HCT116 (cell line): ENCODE results near the gene CNPY1. TPM values are rescaled to one million over a fixed set of nuclear protein-coding genes. Genes with fewer than 3 reads are reported as not detected.

Experiments used
- ATAC-seq: fragments of 200-7000 bp; cut with Tn5 transposase; 2 replicates; pipeline ENCODE4 v1.9.1; 2020; ENCODE audit warnings: mild to moderate bottlenecking, moderate library complexity
- BruUV-seq: library from RNA; stranded (reverse); fragments of 400-500 nt; replicated peaks from 2 replicates; lab custom pipeline; 2021; lab: Mats Ljungman, UMichigan
- CTCF ChIA-PET: fragments of 300-600 bp; sonication (Branson Sonifier 250); formaldehyde crosslinking; loops from one replicate; lab custom pipeline; 2021; ENCODE audit warnings: antibody characterized with exemption; lab: Charles Lee
- POLR2A ChIA-PET: fragments of 300-600, 350-600 bp; sonication (Branson Sonifier 250); formaldehyde crosslinking; loops from one replicate; lab custom pipeline; 2021; ENCODE audit warnings: antibody characterized with exemption; lab: Charles Lee
- RAD21 ChIA-PET, 2 experiments: fragments of 300-600 bp; sonication (Branson Sonifier 250); formaldehyde crosslinking; loops; one replicate each; lab custom pipeline; 2023; ENCODE audit warnings: low total read pairs in 2 of 2; ENCODE audit not compliant: uncharacterized antibody in 2 of 2, unreplicated experiment in 2 of 2, low non-redundant PET in 1 of 2; lab: Charles Lee
- DNase-seq: peaks from one replicate; pipeline ENCODE4 v3.0.0-alpha.2; 2010; ENCODE audit warnings: low read depth, low spot score
- H2AFZ ChIP-seq: fragments of 200-600 bp; shearing (Covaris generic), sonication (generic); 2 replicates; pipeline ENCODE4 v1.6.1; 2017; ENCODE audit warnings: low read depth, mixed run types, mixed read lengths, antibody characterized with exemption, low read length; ENCODE audit not compliant: poor library complexity, severe bottlenecking
- H3K27ac ChIP-seq: 2 replicates; pipeline ENCODE4 v1.5.1; 2012; ENCODE audit warnings: low read depth, low read length
- H3K27me3 ChIP-seq: fragments of 200-600 bp; sonication (generic); 2 replicates; pipeline ENCODE4 v1.6.1; 2016; ENCODE audit warnings: mixed run types, low read length, mixed read lengths; ENCODE audit not compliant: insufficient read depth
- H3K36me3 ChIP-seq, 2 experiments: fragments of 200-500 bp in 1 of 2; fragments of 200-600 bp in 1 of 2; sonication (Bioruptor generic) in 1 of 2; sonication (generic) in 1 of 2; 2 replicates each; pipeline versions ENCODE4 v1.5.1 to v1.6.1; 2014 to 2016; ENCODE audit warnings: low read length in 2 of 2, inconsistent platforms in 1 of 2, mixed read lengths in 1 of 2, mixed run types in 1 of 2; ENCODE audit not compliant: insufficient read depth in 2 of 2, control insufficient read depth in 1 of 2
- H3K4me1 ChIP-seq, 2 experiments: fragments of 200-600 bp in 1 of 2; sonication (generic) in 1 of 2; 2 replicates each; pipeline versions ENCODE4 v1.5.1 to v1.6.1; 2012 to 2017; ENCODE audit warnings: low read length in 2 of 2, inconsistent platforms in 1 of 2, mild to moderate bottlenecking in 1 of 2, mixed read lengths in 1 of 2, mixed run types in 1 of 2, moderate library complexity in 1 of 2; ENCODE audit not compliant: insufficient read depth in 2 of 2, control insufficient read depth in 1 of 2
- H3K4me2 ChIP-seq: fragments of 200-600 bp; sonication (generic); 2 replicates; pipeline ENCODE4 v1.6.1; 2017; ENCODE audit warnings: mixed run types, low read length, mixed read lengths
- H3K4me3 ChIP-seq, 2 experiments: fragments of 200-600 bp in 1 of 2; sonication (generic) in 1 of 2; replicated peaks in 1 of 2; 2 replicates each; pipeline ENCODE4 v1.5.1; 2011 to 2016; ENCODE audit warnings: low read length in 2 of 2, control low read depth in 1 of 2, low read depth in 1 of 2, mild to moderate bottlenecking in 1 of 2, mixed read lengths in 1 of 2, mixed run types in 1 of 2
- H3K79me2 ChIP-seq: fragments of 200-600 bp; sonication (generic); 2 replicates; pipeline ENCODE4 v1.6.1; 2017; ENCODE audit warnings: mild to moderate bottlenecking, mixed run types, low read length, moderate library complexity, mixed read lengths; ENCODE audit not compliant: insufficient read depth
- H3K9ac ChIP-seq: fragments of 200-600 bp; sonication (generic); 2 replicates; pipeline ENCODE4 v1.6.1; 2016; ENCODE audit warnings: low read length, mixed read lengths
- H3K9me2 ChIP-seq: fragments of 200-600 bp; sonication (generic), shearing (Covaris generic); 2 replicates; pipeline ENCODE4 v1.6.1; 2017; ENCODE audit warnings: mixed run types, mild to moderate bottlenecking, moderate library complexity; ENCODE audit not compliant: insufficient read depth
- H3K9me3 ChIP-seq, 2 experiments: fragments of 200-500 bp in 1 of 2; fragments of 200-600 bp in 1 of 2; sonication (Bioruptor generic) in 1 of 2; sonication (generic) in 1 of 2; 2 replicates each; pipeline ENCODE4 v1.6.1; 2014 to 2017; ENCODE audit warnings: low read length in 2 of 2, mixed read lengths in 2 of 2, inconsistent platforms in 1 of 2, low read depth in 1 of 2, mild to moderate bottlenecking in 1 of 2, mixed run types in 1 of 2, moderate library complexity in 1 of 2; ENCODE audit not compliant: control insufficient read depth in 1 of 2, insufficient read depth in 1 of 2
- H4K20me1 ChIP-seq: fragments of 200-600 bp; sonication (generic), shearing (Covaris generic); 2 replicates; pipeline ENCODE4 v1.6.1; 2017; ENCODE audit warnings: mixed run types, mild to moderate bottlenecking, moderate library complexity; ENCODE audit not compliant: insufficient read depth
- CTCF ChIP-seq, 3 experiments: fragments of 200-600 bp in 1 of 3; sonication (generic) in 1 of 3; IDR thresholded peaks in 2 of 3; conservative IDR thresholded peaks in 1 of 3; 2 replicates each; pipeline ENCODE4 v1.5.1; 2012 to 2017; ENCODE audit warnings: low read depth in 2 of 3, low read length in 2 of 3, antibody characterized with exemption in 1 of 3, borderline replicate concordance in 1 of 3, control low read depth in 1 of 3, mild to moderate bottlenecking in 1 of 3, mixed read lengths in 1 of 3, mixed run types in 1 of 3, moderate library complexity in 1 of 3; ENCODE audit not compliant: insufficient read depth in 1 of 3
- EGR1 ChIP-seq: IDR thresholded peaks from 2 replicates; pipeline ENCODE4 v1.6.1; 2012; ENCODE audit warnings: low read depth
- EZH2 ChIP-seq: fragments of 200-600 bp; sonication (generic); IDR thresholded peaks from 2 replicates; pipeline ENCODE4 v1.6.1; 2017; ENCODE audit warnings: antibody characterized with exemption, mixed run types
- FOSL1 ChIP-seq: IDR thresholded peaks from 2 replicates; pipeline ENCODE4 v1.6.1; 2012; ENCODE audit warnings: low read depth
- POLR2AphosphoS5 ChIP-seq: IDR thresholded peaks from 2 replicates; pipeline ENCODE4 v1.6.1; 2011; ENCODE audit warnings: mild to moderate bottlenecking, low read depth, low read length, moderate library complexity
- RAD21 ChIP-seq: IDR thresholded peaks from 2 replicates; pipeline ENCODE4 v1.6.1; 2012; ENCODE audit warnings: low read depth, mild to moderate bottlenecking
- TCF7L2 ChIP-seq: IDR thresholded peaks from 2 replicates; pipeline ENCODE4 v1.7.0; 2011; ENCODE audit warnings: borderline replicate concordance, inconsistent platforms; ENCODE audit not compliant: insufficient read depth, insufficient read length; ENCODE audit errors: extremely low read depth
- ZNF274 ChIP-seq: fragments of 200-500 bp; sonication (Bioruptor generic); IDR thresholded peaks from 2 replicates; pipeline ENCODE4 v1.6.1; 2014; ENCODE audit warnings: mild to moderate bottlenecking, low read depth, low read length, inconsistent platforms
- intact Hi-C: fragments of 100-400 bp; cut with micrococcal nuclease; formaldehyde crosslinking; loops from 2 replicates; pipeline ENCODE4 v1.10.0; 2022
- total RNA-seq: library from RNA; stranded (reverse); gene quantifications from one replicate; pipeline ENCODE4 v1.2.1, GENCODE V29; 2021; ENCODE audit not compliant: unreplicated experiment
- TF ChIP-seq, protein P1 (sequence below): IDR thresholded peaks from 2 replicates; pipeline ENCODE4 v1.6.1; 2012; ENCODE audit warnings: low read depth
- TF ChIP-seq, protein P2 (sequence below): IDR thresholded peaks from 2 replicates; pipeline ENCODE4 v1.6.1; 2011; ENCODE audit warnings: mild to moderate bottlenecking, low read length, moderate library complexity; ENCODE audit not compliant: insufficient replicate concordance; ENCODE audit errors: extremely low read depth

The CNPY1 gene
- total RNA-seq, 1 experiment from 2014 or later = not detected

DNA sequence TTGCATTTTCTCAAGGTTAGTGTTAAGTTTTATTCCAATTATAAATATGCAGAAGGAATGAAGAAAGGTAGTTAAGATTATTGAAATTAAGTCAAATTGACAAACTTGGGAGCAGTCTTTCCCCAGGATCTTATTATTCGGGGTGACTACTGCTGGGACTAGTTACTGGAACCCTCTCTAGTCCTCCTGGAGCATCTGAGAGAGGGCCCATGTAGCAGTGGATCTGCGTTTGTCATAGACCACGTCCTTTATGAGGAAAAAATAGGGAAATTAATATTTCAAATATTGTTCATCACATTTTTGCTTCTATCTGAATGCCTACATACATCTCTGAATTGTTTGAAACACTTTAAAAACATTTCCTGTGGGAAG, 41.0 kb downstream of the CNPY1 start:
- Histone ChIP-seq H3K36me3 (no peaks in the 10 kb centered on the region), H3K79me2 (no peaks in the 10 kb centered on the region), H3K4me2 (no peak overlapping the region), H3K4me1 (no peaks in the 10 kb centered on the region), H3K4me3 (no peak overlapping the region), H3K9me2 (no peaks in the 10 kb centered on the region), H3K27ac (no peak overlapping the region), H2AFZ (no peak overlapping the region), H3K9me3 (no peaks in the 10 kb centered on the region), H4K20me1 (no peaks in the 10 kb centered on the region), H3K27me3 (peaks cover 90% of the 10 kb centered on the region), H3K9ac (no peak overlapping the region)
- DNase-seq (no peak), ATAC-seq (no peak)
- no TSS peak for BruUV-seq
- no peak for TF ChIP-seq EZH2
- TF ChIP-seq ZNF274 = no peak
- no peak for TF ChIP-seq EGR1
- no peak for TF ChIP-seq CTCF (IDR thresholded peaks at IDR 0.05 in 2 of 3, conservative IDR thresholded peaks at IDR 0.05 in 1 of 3; ENCODE audit: borderline replicate concordance in 1 of 3, insufficient read depth in 1 of 3, low read depth in 2 of 3, low read length in 2 of 3)
- intact Hi-C loops = no loop called here
- ChIA-PET CTCF (no interaction called here), RAD21 (no interaction called here), POLR2A (no interaction called here)

DNA sequence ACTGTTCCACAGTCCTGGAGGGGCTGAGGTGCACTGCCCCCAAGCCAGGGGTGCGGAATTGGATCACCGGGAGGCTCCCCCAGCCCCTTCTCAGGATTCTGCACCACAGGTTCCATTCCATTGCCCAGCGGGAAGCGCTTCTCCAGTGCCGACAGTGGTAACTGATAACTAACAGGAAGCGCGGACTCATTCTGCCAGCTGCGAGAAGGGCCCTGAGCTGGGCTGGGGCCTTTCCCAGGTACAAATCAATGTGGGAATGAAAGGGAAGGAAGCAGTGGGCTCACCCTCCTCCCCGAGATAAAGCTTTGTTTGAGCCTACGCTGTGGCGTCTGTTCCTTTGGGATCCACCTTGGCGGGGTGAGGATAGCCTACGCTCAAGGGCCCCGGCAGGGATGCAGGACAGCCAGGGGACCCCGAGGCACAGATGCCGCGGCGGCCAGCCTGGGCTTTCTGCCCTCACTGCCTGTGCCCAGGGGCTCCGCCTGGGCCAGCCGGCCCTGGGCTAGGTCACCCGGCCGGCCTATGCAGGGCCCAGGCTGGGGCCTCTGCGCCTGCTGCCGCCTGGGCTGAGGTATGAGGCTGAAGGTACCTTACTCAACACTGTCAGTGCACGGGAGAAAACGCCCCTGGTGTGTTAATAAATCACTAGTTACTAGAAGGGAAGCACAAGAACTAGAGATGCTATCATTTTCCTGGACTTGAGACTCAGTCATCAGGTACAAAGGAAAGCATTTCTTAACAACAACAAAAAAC, 49.0 kb downstream of the CNPY1 start:
- Histone ChIP-seq H3K27ac (no peak overlapping the region), H2AFZ (no peak overlapping the region), H3K79me2 (no peaks in the 10 kb centered on the region), H4K20me1 (no peaks in the 10 kb centered on the region), H3K4me3 (no peak overlapping the region), H3K36me3 (no peaks in the 10 kb centered on the region), H3K27me3 (peaks cover 37% of the 10 kb centered on the region), H3K9ac (no peak overlapping the region), H3K4me2 (no peak overlapping the region), H3K9me2 (no peaks in the 10 kb centered on the region), H3K9me3 (no peaks in the 10 kb centered on the region), H3K4me1 (no peaks in the 10 kb centered on the region)
- ChIA-PET POLR2A (no interaction called here), RAD21 (no interaction called here), CTCF (no interaction called here)
- DNase-seq (no peak), ATAC-seq (peak; percentile 36; the same call in 1 of the 2 replicates)
- intact Hi-C loops = no loop called here
- no TSS peak for BruUV-seq
- no peak for TF ChIP-seq FOSL1
- TF ChIP-seq RAD21 = no peak
- TF ChIP-seq POLR2AphosphoS5 = no peak
- TF ChIP-seq, protein P1, sequence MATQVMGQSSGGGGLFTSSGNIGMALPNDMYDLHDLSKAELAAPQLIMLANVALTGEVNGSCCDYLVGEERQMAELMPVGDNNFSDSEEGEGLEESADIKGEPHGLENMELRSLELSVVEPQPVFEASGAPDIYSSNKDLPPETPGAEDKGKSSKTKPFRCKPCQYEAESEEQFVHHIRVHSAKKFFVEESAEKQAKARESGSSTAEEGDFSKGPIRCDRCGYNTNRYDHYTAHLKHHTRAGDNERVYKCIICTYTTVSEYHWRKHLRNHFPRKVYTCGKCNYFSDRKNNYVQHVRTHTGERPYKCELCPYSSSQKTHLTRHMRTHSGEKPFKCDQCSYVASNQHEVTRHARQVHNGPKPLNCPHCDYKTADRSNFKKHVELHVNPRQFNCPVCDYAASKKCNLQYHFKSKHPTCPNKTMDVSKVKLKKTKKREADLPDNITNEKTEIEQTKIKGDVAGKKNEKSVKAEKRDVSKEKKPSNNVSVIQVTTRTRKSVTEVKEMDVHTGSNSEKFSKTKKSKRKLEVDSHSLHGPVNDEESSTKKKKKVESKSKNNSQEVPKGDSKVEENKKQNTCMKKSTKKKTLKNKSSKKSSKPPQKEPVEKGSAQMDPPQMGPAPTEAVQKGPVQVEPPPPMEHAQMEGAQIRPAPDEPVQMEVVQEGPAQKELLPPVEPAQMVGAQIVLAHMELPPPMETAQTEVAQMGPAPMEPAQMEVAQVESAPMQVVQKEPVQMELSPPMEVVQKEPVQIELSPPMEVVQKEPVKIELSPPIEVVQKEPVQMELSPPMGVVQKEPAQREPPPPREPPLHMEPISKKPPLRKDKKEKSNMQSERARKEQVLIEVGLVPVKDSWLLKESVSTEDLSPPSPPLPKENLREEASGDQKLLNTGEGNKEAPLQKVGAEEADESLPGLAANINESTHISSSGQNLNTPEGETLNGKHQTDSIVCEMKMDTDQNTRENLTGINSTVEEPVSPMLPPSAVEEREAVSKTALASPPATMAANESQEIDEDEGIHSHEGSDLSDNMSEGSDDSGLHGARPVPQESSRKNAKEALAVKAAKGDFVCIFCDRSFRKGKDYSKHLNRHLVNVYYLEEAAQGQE = no peak
- TF ChIP-seq, protein P2, sequence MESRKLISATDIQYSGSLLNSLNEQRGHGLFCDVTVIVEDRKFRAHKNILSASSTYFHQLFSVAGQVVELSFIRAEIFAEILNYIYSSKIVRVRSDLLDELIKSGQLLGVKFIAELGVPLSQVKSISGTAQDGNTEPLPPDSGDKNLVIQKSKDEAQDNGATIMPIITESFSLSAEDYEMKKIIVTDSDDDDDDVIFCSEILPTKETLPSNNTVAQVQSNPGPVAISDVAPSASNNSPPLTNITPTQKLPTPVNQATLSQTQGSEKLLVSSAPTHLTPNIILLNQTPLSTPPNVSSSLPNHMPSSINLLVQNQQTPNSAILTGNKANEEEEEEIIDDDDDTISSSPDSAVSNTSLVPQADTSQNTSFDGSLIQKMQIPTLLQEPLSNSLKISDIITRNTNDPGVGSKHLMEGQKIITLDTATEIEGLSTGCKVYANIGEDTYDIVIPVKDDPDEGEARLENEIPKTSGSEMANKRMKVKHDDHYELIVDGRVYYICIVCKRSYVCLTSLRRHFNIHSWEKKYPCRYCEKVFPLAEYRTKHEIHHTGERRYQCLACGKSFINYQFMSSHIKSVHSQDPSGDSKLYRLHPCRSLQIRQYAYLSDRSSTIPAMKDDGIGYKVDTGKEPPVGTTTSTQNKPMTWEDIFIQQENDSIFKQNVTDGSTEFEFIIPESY = no peak
- TF ChIP-seq TCF7L2 = no peak
